OCI-LY7 (cell line): ENCODE results near the gene TSPYL2.

Experiments
- CTCF ChIP-seq: fragments of 200-600 bp; sonication (generic); conservative IDR thresholded peaks from 2 replicates; pipeline ENCODE4 v1.5.1; 2014; ENCODE audit warnings: mild to moderate bottlenecking, antibody characterized with exemption, low read length, moderate library complexity, mixed read lengths
- EZH2phosphoT487 ChIP-seq: fragments of 200-600 bp; sonication (generic); IDR thresholded peaks from 2 replicates; pipeline ENCODE4 v1.6.1; 2018; ENCODE audit warnings: low read depth, borderline replicate concordance, mild to moderate bottlenecking, mixed run types, antibody characterized with exemption, low read length, moderate library complexity, mixed read lengths

GRCh38 chrX:53091354-53091753, 9.2 kb downstream of the TSPYL2 start:
- TF ChIP-seq CTCF (no peak), EZH2phosphoT487 (no peak)
